Fibroblast of pulmonary artery (primary cell): ENCODE results near the gene METTL23.
"Not testable (repeated sequence)": the region's sequence is repeated elsewhere in the genome, so short reads cannot be mapped to it uniquely, and the experiment has no call there.

ENCODE experiments used
- DNase-seq: peaks from one replicate; pipeline ENCODE4 v3.0.0-alpha.2; 2010; ENCODE audit warnings: low read depth
- H3K4me3 ChIP-seq: replicated peaks from 2 replicates; pipeline ENCODE4 v1.5.1; 2011; ENCODE audit warnings: low read depth, mild to moderate bottlenecking, control low read depth, low read length, moderate library complexity
- CTCF ChIP-seq: IDR thresholded peaks from 2 replicates; pipeline ENCODE4 v1.5.1; 2011; ENCODE audit warnings: mild to moderate bottlenecking, control low read depth, low read length, inconsistent platforms; ENCODE audit errors: missing control alignments

Gene METTL23

DNA sequence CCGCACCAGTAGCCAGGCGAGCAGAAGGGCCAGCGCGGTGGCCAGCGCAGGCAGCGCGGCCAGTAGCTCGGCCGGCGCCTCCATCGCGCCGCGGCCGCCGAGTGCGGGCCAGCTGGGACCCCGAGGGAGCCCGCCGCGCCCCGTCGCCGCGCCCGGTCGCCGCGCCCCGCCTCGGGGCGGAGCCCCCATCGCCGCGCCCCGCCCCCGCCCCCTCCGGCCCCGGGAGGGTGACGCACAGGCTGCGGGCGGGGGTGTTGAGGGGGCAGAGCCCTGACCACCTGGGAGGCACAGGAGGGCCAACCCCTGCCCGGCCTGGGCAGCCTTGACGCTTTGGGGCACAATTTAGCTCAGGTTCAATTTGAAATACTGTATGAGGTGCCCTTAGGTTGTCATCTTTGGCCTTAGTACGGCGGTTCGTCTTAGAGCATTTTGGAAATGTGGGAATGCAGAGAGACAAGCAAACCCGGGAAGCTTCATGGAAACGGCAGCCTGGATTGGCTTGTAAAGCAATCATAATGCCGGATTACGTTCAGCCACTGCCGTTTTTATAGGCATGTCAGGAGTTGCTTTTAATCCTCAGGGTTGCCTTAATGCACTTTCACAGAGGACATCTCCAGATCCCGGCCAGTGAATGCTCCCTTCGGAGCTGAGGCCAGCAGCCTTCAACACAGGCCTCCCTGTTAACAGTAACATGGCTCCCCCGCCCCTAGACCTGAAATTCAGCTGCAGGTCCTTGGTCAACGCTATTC, 15.6 kb upstream of the METTL23 start, which contains the start of gene MXRA7:
MXRA7 (minus strand) TSS at position 103 of the 749 bp plus-strand sequence; CDS start at position 84, 19 bp downstream.
- H3K4me3 ChIP-seq, result peak within 1 kb of the TSS; percentile 67
- peak; percentile 68 for DNase-seq
- TF ChIP-seq CTCF, result no peak

DNA sequence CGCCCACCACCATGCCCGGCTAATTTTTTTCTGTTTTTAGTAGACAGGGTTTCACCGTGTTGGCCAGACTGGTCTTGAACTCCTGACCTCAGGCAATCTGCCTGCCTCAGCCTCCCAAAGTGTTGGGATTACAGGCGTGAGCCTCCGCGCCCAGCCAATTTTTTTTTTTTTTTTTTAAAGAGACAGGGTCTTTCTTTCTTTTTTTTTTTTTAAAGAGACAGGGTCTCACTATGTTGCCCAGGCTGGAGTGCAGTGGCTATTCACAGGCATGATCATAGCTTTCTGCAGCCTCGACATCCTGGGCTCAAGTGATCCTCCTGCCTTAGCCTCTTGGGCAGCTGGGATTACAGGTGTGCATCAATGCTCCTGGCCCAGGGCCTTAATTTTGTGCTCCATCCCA, 14.3 kb upstream of the METTL23 start:
- not testable (repeated sequence) for DNase-seq, H3K4me3 ChIP-seq

- no peak for TF ChIP-seq CTCF
- DNase-seq, result no peak
- H3K4me3 ChIP-seq, result no peak overlapping the region
Observed at GRCh38 chr17:76713765-76714164, 12.9 kb upstream of the METTL23 start.

- no peak for DNase-seq
- H3K4me3 ChIP-seq, result no peak overlapping the region
- TF ChIP-seq CTCF, result no peak
Observed at GRCh38 chr17:76714336-76714735, 12.3 kb upstream of the METTL23 start.

DNA sequence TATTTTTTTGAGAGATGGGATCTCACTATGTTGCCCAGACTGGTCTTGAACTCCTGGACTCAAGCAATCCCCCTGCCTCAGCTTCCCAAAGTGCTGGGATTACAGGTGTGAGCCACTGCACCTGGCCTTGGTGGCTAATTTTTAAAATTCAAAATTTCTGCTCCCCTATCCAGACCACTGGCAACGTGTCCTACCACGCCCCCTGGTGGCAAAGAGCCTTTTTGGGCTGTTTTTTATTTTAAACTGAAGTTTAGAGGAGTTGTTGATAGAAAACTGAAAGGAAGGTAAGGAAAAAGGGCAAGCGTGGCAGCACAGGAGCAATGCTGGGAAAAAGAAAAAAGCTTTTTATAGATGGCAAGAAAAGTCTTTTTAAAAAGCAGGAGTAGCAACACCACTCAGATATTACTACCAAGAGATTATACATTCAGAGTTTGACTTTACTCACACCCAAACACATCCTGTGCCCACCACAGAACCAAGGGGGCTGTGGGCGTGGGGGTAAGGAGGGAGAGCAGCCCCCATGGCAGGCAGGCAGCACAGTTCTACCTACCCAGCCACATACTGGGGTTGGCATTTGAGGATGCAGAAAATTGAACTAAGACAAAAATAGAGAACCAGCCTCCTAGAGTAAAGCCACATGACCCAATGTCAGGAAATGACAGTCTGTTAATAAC, 11.7 kb upstream of the METTL23 start:
- TF ChIP-seq CTCF, result peak; percentile 76
- DNase-seq, result peak; percentile 70

GRCh38 chr17:76715496-76715830, 11.2 kb upstream of the METTL23 start:
- no peak for DNase-seq
- no peak for TF ChIP-seq CTCF
- H3K4me3 ChIP-seq, result no peak overlapping the region

More for the DNA sequence above, 11.7 kb upstream of the METTL23 start:
- H3K4me3 ChIP-seq, result no peak overlapping the region

GRCh38 chr17:76716146-76716838, 10.3 kb upstream of the METTL23 start:
- DNase-seq, result peak; percentile 100
- H3K4me3 ChIP-seq, result peak overlapping the region; percentile 4
- no peak for TF ChIP-seq CTCF
